Natural killer cell treated with Interleukin-12 subunit alpha and Interleukin-12 subunit beta and Interleukin-15 and Interleukin-18, amount 100 ng/mL, for 72 hours (primary cell): ENCODE data around the gene KLHL40. TPM values are rescaled to one million over a fixed set of nuclear protein-coding genes. Genes with fewer than 3 reads are reported as not detected.

Experiments
- ATAC-seq, 2 donors: fragments of 150-1000 bp; cut with Tn5 transposase in 1 of 2; sonication (Bioruptor Pico), chemical (Tn5 transposase) in 1 of 2; 2 replicates each; pipeline ENCODE4 v1.10.0; 2021
- DNase-seq: peaks from one replicate; pipeline ENCODE4 v3.0.0; 2022; ENCODE audit warnings: low spot score
- H3K27ac Mint-ChIP-seq, 2 donors: 1 replicate in 1 of 2; 2 replicates in 1 of 2; pipeline ENCODE4 v1.8.0; 2022; ENCODE audit warnings: mixed read lengths in 2 of 2, mild to moderate bottlenecking in 1 of 2, moderate library complexity in 1 of 2
- H3K27me3 Mint-ChIP-seq, 2 donors: 1 replicate in 1 of 2; 2 replicates in 1 of 2; pipeline ENCODE4 v1.8.0; 2022; ENCODE audit warnings: mixed read lengths in 2 of 2
- H3K36me3 Mint-ChIP-seq: one replicate; pipeline ENCODE4 v1.8.0; 2022; ENCODE audit warnings: mixed read lengths
- H3K4me1 Mint-ChIP-seq, 2 donors: 1 replicate in 1 of 2; 2 replicates in 1 of 2; pipeline ENCODE4 v1.8.0; 2022; ENCODE audit warnings: low read depth in 2 of 2, mixed read lengths in 2 of 2, mild to moderate bottlenecking in 1 of 2
- H3K4me3 Mint-ChIP-seq: one replicate; pipeline ENCODE4 v1.8.0; 2022; ENCODE audit warnings: mixed read lengths
- H3K9me3 Mint-ChIP-seq: 2 replicates; pipeline ENCODE4 v1.8.0; 2022; ENCODE audit warnings: mixed read lengths
- total RNA-seq, 2 donors: library from RNA; stranded (reverse); gene quantifications; one replicate each; pipeline ENCODE4 v1.2.3, GENCODE V29; 2022

KLHL40 gene
- total RNA-seq, 2 donors from 2014 or later = not detected

DNA sequence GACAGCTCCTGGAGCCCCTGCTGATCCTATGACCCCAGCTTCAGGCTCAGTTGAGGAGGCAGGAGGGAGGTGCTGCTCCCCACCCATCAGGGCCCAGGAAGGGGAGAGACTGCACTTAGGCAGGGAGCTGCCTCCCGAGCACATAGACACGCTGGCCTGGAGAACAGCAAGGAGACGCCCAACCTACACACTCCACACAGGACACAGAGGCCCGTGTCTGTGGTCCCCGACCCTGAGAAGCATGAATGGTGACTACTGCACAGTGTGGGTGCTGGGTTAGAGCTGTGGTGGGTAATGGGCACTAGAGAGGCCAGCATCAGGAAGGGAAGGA, 18.3 kb downstream of the KLHL40 start:
- ATAC-seq (no peak), DNase-seq (no peak)
- Mint-ChIP-seq H3K4me1 (peaks cover 7 to 10% of the 10 kb centered on the region in 2 donors), H3K4me3 (no peak overlapping the region), H3K27me3 (peaks cover 5 to 10% of the 10 kb centered on the region in 2 donors), H3K36me3 (no peaks in the 10 kb centered on the region), H3K9me3 (no peaks in the 10 kb centered on the region), H3K27ac (no peak overlapping the region)

DNA sequence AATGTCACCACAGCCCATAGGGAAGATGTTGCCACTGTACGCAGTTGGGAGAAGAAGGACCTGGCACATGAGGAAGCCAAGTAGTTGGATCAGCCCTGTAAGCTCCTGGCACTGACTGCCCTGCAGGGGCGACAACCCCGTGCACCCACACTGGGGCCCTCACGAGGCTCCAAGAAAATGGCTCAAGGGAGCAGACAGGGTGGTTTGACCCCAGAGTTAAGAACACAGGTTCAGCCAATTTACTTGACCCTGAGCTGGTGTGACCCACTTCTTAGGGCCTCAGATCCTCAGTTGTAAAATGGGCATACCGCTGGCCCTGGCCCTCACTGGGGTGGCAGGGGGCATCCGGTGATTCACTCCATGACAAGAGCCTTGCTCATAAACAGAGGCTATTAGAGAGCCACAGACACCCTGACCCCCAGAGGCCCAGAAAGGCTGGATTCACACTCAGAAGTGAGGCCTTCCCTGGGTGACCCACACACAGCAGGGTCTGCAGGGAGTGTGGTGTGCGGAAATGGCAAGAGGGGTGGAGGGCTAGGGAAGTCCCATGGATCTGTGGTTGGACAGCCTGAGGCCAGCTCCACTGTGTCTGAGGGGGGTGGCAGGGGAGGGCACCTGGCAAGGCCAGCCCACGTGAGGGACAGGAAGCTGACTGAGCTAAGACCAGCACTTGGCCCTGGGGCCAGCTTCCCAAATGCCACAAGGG, 19.0 kb downstream of the KLHL40 start:
- peaks cover 4 to 10% of the 10 kb centered on the region in 2 donors for H3K4me1 Mint-ChIP-seq
- no peak overlapping the region for H3K27ac Mint-ChIP-seq
- no peaks in the 10 kb centered on the region for H3K36me3 Mint-ChIP-seq
- no peak overlapping the region for H3K4me3 Mint-ChIP-seq
- no peaks in the 10 kb centered on the region for H3K9me3 Mint-ChIP-seq
- ATAC-seq (no peak), DNase-seq (no peak)
- peaks cover 5 to 10% of the 10 kb centered on the region in 2 donors for H3K27me3 Mint-ChIP-seq

DNA sequence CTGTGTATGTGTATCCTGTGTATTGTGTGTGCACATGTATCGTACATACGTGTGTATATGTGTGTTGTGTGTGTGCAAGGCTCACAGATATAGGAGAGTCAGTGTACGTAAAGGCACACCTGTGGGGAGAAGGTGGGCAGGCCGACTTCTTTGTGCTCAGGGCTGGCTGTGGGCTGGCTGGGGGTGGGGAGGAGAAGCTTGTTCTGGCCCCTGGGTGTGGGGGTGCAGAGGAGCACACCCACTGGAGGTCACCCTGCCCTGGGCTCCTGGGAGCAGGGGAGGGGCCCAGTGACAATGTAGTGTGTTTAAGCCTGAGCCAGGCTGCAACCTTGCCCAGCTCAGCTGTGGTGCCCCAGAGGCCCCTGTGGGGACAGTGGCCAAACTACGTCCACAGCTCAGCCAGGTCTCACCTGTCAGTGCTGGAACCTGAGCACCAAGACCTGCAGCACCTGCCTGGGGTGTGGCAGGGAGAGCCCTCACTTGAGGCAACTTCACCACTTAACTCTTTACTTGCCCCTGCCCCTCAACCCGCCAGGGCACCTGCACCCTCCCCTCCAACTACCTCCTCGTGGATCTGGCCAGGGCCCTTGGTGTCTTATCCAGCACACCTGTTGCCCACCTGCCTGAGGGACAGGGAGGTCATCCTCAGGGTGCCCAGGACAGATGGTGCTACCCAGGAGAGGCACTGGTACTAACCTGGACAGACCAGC, 19.9 kb downstream of the KLHL40 start:
- H3K36me3 Mint-ChIP-seq = no peaks in the 10 kb centered on the region
- DNase-seq (no peak), ATAC-seq (no peak)
- H3K27ac Mint-ChIP-seq = no peak overlapping the region
- no peaks in the 10 kb centered on the region for H3K9me3 Mint-ChIP-seq
- H3K27me3 Mint-ChIP-seq = peaks cover under 1 to 2% of the 10 kb centered on the region in 2 donors
- H3K4me1 Mint-ChIP-seq = peaks cover 4% of the 10 kb centered on the region in 2 donors
- H3K4me3 Mint-ChIP-seq = no peak overlapping the region

DNA sequence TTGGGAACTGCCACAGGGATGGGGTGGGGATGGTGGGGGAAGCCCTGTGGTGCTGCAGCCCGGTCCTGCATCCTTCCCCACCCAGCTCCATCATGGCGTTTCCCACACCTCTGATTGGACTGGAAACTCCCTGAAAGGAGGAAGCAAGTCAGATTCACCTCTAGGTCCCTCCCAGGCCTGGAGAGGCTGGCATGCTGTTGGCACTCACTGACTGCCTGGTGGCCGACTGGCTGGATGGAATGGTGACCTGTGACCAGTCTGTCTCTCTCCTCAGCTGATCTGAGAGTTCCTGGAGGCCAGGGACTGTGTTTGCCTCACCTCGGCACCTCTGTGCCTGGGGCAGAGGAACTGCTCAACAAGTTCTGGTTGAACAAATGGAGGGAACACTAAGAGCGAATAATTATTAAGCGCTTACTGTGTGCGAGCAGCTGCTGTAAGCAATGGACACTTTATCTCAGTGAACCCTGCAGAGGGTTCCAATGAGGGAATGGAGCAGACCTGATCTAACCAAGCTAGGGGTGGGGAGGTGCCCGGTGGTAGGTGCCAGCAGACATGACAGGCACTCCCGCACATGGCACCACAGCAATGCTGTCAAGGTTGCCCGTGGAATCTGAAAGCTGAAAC, 20.7 kb downstream of the KLHL40 start:
- Mint-ChIP-seq H3K4me3 (no peak overlapping the region), H3K27me3 (no peaks in the 10 kb centered on the region), H3K27ac (no peak overlapping the region), H3K4me1 (peaks cover 3% of the 10 kb centered on the region in 2 donors), H3K9me3 (no peaks in the 10 kb centered on the region), H3K36me3 (no peaks in the 10 kb centered on the region)
- ATAC-seq (no peak), DNase-seq (no peak)

DNA sequence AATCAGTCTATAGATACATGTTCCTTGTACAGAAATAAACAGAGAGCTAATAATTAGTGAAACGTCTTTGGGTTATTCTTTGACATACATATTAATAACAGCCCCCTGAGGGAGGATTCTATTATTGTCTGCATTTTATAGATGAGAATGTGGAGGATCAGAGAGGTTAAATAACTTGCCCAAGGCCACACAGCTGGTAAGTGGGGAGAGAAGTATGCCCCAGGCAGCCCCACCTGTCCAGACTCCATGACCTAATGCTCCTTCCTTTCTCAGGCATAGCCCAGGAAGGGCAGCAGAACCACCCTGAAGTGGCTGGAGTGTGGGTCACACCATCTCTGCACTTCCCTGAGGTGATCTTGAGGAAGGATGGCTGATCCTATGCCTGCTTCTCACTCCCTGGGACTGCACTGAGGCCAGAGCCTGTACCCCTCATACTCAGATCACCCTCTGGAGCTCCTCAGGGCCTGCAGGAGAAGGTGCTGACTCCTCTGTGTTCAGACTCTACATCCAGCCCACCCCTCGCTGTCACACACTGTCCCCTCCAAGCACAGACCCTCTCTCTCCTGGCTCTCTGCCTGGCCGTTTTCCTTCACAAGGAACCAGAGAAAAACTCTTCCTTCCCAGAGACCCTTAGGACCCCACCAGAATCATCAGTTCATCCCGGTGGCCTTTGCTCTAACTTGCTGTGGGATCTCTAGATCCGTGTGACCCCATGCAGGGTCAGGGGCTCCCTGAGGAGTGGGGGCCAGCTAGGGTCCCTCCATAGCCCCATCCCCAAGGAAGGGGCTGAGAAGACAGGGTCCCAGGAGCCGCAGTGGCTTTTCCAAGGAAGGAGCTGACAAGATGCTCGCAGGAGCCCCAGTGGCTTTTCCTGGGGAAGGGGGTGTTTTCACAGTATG, 21.6 kb downstream of the KLHL40 start:
- DNase-seq (peak; percentile 37), ATAC-seq (no peak)
- Mint-ChIP-seq H3K9me3 (no peaks in the 10 kb centered on the region), H3K4me3 (no peak overlapping the region), H3K27me3 (no peaks in the 10 kb centered on the region), H3K27ac (no peak overlapping the region), H3K36me3 (no peaks in the 10 kb centered on the region), H3K4me1 (no peaks in the 10 kb centered on the region)

DNA sequence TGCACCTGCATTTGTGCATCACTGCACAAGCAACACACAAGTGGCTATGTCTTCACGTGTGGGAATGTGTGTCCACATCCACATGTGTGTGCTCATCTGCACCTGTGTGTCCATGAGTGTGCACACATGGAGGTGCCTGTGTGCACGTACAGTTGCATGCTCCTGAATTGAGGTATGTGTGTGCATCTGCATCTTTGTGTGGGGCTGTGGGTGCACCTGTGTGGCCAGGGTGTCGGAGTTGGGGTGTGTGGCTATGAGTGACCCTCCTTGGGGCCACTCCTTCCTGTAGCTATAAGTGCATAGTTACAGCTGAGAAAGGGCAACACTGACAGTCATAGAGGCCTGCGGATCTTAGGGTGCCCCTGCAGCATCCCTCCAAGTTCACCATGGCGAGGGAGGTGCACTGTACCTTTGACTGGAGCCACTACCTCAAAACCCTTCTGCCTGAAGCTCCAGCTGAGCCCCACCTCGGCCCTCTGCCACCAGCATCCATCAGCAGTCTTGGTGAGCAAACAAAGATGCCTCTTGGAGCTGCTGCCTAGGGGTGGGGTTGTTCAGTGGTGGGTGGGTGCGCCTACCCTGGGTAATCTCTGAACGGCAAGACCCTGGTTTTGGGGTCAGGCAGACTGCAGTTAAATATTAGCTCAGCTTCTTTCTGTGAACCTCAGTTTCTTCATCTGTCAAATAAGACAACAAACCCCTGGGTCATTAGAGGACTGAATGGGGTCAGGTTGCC, 22.5 kb downstream of the KLHL40 start:
- no peaks in the 10 kb centered on the region for H3K9me3 Mint-ChIP-seq
- H3K36me3 Mint-ChIP-seq = no peaks in the 10 kb centered on the region
- H3K27ac Mint-ChIP-seq = no peak overlapping the region
- DNase-seq (no peak), ATAC-seq (no peak)
- no peaks in the 10 kb centered on the region for H3K4me1 Mint-ChIP-seq
- no peaks in the 10 kb centered on the region for H3K27me3 Mint-ChIP-seq
- H3K4me3 Mint-ChIP-seq = no peak overlapping the region

DNA sequence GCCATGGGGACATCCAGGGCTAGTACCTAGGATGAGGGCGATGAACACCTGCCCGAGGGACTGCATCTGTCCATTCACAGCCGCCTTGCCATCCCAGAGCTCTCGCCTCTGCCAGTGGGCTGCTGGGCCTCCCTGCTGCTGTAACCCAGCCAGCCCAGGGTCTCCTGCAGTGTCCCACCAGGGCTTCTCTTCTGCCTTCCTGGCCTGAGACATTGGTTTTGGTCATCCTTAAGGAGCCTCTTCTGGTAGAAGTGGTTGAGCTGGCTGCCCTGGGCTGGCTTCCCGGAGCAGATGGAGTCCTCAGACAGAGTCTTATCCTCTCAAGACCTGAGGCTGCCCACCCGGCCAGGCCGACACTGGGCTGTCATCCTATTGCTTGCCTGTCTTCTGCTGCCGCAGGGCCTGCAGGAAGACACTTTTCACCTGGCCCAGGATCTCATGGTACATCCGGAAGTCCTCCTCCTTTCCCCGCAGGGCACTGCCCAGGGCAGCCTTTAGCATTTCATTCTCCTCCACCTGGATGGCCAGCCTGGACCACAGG, 23.3 kb downstream of the KLHL40 start:
- Mint-ChIP-seq H3K27ac (no peak overlapping the region), H3K4me1 (no peaks in the 10 kb centered on the region), H3K27me3 (peaks cover 0 to 3% of the 10 kb centered on the region in 2 donors), H3K9me3 (no peaks in the 10 kb centered on the region), H3K36me3 (no peaks in the 10 kb centered on the region), H3K4me3 (no peak overlapping the region)
- ATAC-seq = no peak
- no peak for DNase-seq

DNA sequence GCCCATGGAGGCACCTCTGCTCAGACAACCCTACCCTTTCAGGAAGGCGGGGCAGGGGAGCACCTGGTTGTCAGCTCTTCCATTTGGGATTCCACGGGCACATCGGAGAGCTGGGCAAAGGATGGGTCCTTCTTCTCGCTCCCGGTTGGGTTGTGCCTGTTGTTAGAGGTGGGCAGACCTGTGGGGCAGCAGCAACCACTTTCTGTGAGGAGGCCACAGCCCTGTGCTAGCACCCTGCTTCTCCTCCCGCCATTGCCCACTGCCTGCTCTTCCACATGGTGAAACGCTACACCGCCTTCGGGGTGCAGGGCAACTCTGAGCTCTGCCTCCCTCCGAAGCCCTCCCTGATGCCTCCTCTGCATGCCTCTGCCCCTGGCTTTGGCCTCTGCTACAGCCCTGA, 24.3 kb downstream of the KLHL40 start:
- Mint-ChIP-seq H3K4me3 (no peak overlapping the region), H3K27me3 (peaks cover 0 to 3% of the 10 kb centered on the region in 2 donors), H3K4me1 (no peaks in the 10 kb centered on the region), H3K36me3 (no peaks in the 10 kb centered on the region), H3K9me3 (no peaks in the 10 kb centered on the region), H3K27ac (no peak overlapping the region)
- ATAC-seq (no peak), DNase-seq (peak; percentile 56)

DNA sequence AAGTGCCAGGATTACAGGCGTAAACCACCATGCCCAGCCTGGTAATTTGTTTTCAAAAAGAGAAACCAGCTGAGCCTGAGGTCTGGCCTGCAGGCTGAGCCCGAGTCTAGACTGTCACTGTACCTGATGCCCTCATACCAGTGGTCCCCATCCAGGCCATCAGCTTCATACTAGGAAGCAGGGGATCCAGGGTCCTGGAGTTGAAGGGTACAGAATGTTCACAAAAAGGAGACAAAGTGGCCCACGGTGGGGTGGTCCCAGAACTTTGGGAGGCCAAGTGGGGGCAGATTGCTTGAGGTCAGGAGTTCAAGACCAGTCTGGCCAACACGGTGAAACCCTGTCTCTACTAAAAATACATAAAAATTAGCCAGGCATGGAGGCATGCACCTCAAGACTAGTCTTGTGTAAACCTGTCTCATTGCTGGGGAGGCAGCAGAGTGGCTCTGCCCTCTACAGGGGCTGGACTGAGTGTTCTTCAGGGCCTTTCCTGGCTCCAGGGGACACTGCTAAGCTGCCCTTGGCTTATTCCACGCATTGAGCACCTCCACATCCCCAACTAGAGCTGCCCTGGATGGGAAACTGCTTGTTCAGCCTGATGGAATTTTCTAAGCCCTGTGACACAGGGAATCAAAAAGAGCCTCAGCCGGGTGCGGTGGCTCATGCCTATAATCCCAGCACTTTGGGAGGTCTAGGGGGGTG, 25.1 kb downstream of the KLHL40 start:
- no peak for ATAC-seq
- Mint-ChIP-seq H3K36me3 (no peaks in the 10 kb centered on the region), H3K27ac (no peak overlapping the region), H3K27me3 (peaks cover 0 to 3% of the 10 kb centered on the region in 2 donors), H3K9me3 (no peaks in the 10 kb centered on the region), H3K4me1 (no peaks in the 10 kb centered on the region), H3K4me3 (no peak overlapping the region)
- DNase-seq = peak; percentile 25

DNA sequence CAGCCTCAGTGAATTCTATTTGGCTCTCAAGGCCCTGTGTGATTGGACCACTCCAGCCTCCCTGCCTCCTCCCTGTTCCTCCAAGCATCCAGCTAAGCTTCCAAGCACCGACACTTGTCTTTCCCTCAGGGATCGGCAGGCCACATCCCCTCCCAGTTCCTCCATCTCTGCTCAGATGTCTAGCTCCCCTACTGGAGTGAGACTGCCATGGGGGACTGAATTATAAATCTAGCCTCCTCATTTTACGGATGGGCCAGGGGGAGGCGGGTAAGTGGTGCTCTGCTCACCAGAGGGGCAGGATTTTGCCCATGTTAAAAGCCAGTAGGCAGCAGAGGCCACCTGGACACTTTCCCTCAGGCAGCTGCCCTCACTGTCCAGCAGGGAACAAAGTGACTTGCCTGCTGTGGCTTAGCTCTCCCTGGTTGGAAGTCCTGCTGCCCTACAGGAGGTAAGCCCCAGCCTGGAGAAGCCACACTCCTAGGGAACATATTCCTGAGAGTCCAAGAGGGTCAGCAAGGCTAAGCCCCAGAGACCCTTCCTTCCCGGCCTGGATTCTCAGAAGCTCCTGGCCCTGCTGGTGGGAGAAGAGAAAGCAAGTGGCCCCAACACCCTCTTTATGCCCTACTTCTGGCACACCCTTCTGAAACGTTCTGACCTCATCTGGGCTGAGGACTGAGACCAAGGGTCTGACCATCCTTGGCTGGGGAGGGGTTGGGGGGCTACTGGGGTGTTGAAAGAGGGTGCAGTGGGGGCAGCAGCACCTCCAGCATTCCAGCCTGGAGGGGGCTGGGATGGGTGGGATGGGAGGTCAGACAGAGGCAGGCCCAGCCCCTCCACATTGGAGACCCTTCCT, 26.4 kb downstream of the KLHL40 start:
- Mint-ChIP-seq H3K9me3 (no peaks in the 10 kb centered on the region), H3K36me3 (no peaks in the 10 kb centered on the region), H3K27me3 (peaks cover 0 to 3% of the 10 kb centered on the region in 2 donors), H3K4me1 (no peaks in the 10 kb centered on the region), H3K27ac (no peak overlapping the region), H3K4me3 (no peak overlapping the region)
- DNase-seq = peak; percentile 39
- no peak for ATAC-seq

DNA sequence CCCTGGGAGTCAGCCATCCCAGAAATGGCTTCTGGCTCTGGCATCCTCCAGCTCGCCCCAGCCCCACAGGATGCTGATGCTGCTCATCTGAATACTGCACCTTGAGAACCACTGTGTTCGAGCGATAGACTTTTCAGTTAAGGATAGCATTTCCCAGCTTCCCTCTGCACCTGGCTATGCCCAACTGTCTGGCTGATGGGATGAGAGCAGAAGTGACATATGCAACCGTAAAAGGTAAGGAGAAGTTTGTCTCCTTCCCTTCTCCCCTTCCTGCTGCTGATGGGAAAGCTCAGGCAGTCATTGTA, 27.0 kb downstream of the KLHL40 start:
- H3K9me3 Mint-ChIP-seq = no peaks in the 10 kb centered on the region
- no peak overlapping the region for H3K27ac Mint-ChIP-seq
- no peak for ATAC-seq
- no peaks in the 10 kb centered on the region for H3K4me1 Mint-ChIP-seq
- no peaks in the 10 kb centered on the region for H3K36me3 Mint-ChIP-seq
- peak; percentile 37 for DNase-seq
- no peak overlapping the region for H3K4me3 Mint-ChIP-seq
- peaks cover 0 to 3% of the 10 kb centered on the region in 2 donors for H3K27me3 Mint-ChIP-seq
